Large intestine (tissue), 3 donors: ENCODE results near the gene HTT. TPM values are rescaled to one million over a fixed set of nuclear protein-coding genes. Genes with fewer than 3 reads are reported as not detected.

Experiments
- DNase-seq, 2 donors: peaks; one replicate each; pipeline versions ENCODE4 v3.0.0 to v3.0.0-alpha.2; 2013
- H3K27ac ChIP-seq: one replicate; pipeline ENCODE4 v1.5.1; 2013; ENCODE audit warnings: low read length
- H3K27me3 ChIP-seq: 2 replicates; pipeline ENCODE4 v1.6.1; 2013; ENCODE audit warnings: low read length; ENCODE audit not compliant: control insufficient read depth, insufficient read depth
- H3K36me3 ChIP-seq: 2 replicates; pipeline ENCODE4 v1.6.1; 2013; ENCODE audit warnings: low read length; ENCODE audit not compliant: control insufficient read depth, insufficient read depth
- H3K4me1 ChIP-seq: one replicate; pipeline ENCODE4 v1.6.1; 2013; ENCODE audit warnings: low read length; ENCODE audit not compliant: control insufficient read depth, insufficient read depth
- H3K4me3 ChIP-seq: one replicate; pipeline ENCODE4 v1.5.1; 2013; ENCODE audit warnings: low read length
- H3K9me3 ChIP-seq: one replicate; pipeline ENCODE4 v1.6.1; 2013; ENCODE audit warnings: mild to moderate bottlenecking, low read depth, low read length, moderate library complexity; ENCODE audit not compliant: control insufficient read depth
- WGBS: methylation state at CpG from one replicate; pipeline ENCODE4 v1.1.5; 2013; ENCODE audit warnings: low lambda C conversion rate; ENCODE audit not compliant: insufficient coverage; 5-methylcytosine and 5-hydroxymethylcytosine counted together
- polyA plus RNA-seq: library from polyadenylated mRNA; unstranded; fragments of 120-200 nt; gene quantifications from one replicate; pipeline ENCODE4 v1.2.1, GENCODE V29; 2013

HTT gene
- polyA plus RNA-seq, 1 donor = 29.8 TPM

DNA sequence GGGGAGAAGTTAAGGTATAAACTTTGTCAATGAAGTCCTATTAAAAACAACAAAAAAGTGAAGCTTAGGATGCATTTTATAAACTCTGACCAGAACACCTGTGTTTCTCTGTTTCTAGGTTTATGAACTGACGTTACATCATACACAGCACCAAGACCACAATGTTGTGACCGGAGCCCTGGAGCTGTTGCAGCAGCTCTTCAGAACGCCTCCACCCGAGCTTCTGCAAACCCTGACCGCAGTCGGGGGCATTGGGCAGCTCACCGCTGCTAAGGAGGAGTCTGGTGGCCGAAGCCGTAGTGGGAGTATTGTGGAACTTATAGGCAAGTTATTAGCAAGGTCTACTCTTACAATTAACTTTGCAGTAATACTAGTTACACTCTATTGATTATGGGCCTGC lies 46.6 kb downstream of the HTT start:
- Histone ChIP-seq H3K36me3 (peaks cover 43% of the 10 kb centered on the region), H3K4me1 (peaks cover 5% of the 10 kb centered on the region), H3K27me3 (no peaks in the 10 kb centered on the region), H3K9me3 (no peaks in the 10 kb centered on the region), H3K27ac (no peak overlapping the region), H3K4me3 (no peak overlapping the region)
- no peak for DNase-seq
- 100% methylated on average over 1 of the region's 9 CpGs for WGBS

DNA sequence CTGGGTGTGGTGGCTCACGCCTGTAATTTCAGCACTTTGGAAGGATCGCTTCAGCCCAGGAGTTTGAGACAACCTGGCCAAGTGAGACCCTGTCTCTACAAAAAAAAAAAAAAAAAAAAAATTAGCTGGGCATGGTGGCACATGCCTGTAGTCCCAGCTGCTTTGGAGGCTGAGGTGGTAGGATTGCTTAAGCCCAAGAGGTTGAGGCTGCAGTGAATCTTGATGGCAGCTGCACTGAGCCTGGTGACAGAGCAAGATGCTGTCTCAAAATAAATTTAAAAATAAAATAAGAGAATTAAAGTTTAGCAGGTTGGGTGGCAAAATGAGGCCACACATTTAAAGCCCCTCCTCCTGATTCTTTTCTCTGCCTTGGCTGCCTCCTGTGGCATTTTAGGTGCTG lies 47.1 kb downstream of the HTT start:
- no peak overlapping the region for H3K4me3 ChIP-seq
- no peak for DNase-seq
- peaks cover 41% of the 10 kb centered on the region for H3K36me3 ChIP-seq
- no peaks in the 10 kb centered on the region for H3K9me3 ChIP-seq
- peaks cover 5% of the 10 kb centered on the region for H3K4me1 ChIP-seq
- H3K27ac ChIP-seq = no peak overlapping the region
- no CpG with 5 or more reads among the region's 2 CpGs for WGBS
- H3K27me3 ChIP-seq = no peaks in the 10 kb centered on the region

DNA sequence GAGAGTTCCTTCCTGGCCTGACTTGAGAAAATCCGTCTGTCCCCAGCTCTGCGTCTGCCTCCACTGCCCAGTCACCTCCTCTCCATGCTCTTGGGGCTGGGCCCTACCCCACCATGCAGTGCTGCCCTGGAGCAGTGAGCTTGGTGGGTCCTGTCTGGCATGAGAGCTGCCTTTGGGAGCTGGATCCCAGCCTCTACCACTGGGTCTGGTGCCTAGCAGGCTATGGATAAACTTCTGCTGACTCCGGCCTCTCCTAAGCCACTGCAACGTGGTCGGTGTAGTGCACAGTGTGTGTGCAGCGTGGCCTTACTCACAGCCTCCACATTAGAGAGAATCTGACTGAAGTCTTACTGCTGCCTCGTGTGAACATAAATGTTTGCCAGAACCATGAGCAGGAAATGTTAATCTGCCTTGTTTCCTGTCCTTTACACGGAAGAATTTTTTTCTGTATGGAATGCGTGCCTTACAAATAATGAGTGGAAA lies 47.6 kb downstream of the HTT start:
- Histone ChIP-seq H3K4me3 (no peak overlapping the region), H3K4me1 (peaks cover 5% of the 10 kb centered on the region), H3K9me3 (no peaks in the 10 kb centered on the region), H3K27me3 (no peaks in the 10 kb centered on the region), H3K27ac (peak overlapping the region; percentile 20), H3K36me3 (peaks cover 43% of the 10 kb centered on the region)
- no peak for DNase-seq
- 94% methylated on average over 2 of the region's 9 CpGs for WGBS

DNA sequence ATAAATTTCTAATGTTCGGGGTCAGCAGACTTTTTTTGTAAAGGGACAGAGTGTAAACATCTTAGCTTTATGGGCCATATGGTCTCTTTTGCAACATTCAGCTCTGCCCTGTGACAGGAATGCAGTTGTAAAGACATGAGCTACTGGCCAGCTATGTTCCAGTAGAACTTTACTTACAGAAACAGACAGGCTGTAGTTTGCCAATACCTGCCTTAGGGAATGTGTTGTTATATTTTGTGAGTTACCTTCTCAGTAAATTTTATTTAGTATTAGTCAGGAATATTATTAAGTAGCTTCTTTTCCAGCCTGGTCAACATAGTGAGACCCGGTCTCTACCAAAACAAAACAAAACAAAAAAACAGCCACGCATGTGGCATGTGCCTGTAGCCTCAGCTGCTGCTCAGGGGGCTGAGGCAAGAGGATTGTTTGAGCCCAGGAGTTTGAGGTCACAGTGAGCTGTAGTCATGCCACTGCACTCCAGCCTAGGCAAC lies 48.7 kb downstream of the HTT start:
- Histone ChIP-seq H3K4me1 (peaks cover 5% of the 10 kb centered on the region), H3K9me3 (no peaks in the 10 kb centered on the region), H3K4me3 (no peak overlapping the region), H3K36me3 (peaks cover 47% of the 10 kb centered on the region), H3K27me3 (no peaks in the 10 kb centered on the region), H3K27ac (peak overlapping the region; percentile 12)
- 20% methylated on average over 1 of the region's 3 CpGs for WGBS
- DNase-seq = peak; percentile 12 to 30

DNA sequence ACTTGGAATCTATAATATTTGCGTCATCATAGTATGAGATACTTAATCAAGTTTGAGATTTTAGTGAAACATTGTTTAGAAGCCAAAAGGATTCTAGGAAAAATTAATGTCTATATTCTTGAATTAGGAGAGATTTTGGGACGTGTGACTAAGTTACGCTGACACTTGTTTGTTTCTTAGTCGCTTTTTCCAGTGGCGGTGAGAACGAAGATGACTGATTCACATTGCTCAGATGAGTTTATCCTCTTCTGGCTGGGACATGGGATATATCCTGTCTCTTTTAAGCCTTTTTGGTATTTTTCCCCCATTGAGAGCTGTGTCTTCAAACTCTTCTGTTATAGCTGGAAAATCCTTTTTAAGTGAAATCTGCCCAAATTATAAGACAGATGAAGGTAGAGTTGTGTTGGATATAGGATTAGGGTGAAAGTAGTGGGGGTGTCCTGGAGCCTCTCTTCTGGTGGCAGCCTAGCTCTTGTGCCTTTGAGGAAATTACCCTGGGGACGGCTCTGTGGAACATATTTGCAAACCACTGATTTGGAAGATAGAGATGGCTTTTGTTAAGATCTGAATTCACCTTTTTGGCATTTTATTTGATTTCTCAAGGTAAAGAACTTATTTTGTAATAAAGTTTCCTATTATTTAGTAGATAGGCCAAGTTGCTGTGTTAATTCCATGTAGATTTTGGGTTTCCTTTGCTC lies 49.7 kb downstream of the HTT start:
- no peak for DNase-seq
- peaks cover 5% of the 10 kb centered on the region for H3K4me1 ChIP-seq
- no peaks in the 10 kb centered on the region for H3K27me3 ChIP-seq
- peaks cover 51% of the 10 kb centered on the region for H3K36me3 ChIP-seq
- WGBS = 61% methylated on average over 2 of the region's 7 CpGs
- H3K27ac ChIP-seq = no peak overlapping the region
- H3K4me3 ChIP-seq = no peak overlapping the region
- H3K9me3 ChIP-seq = no peaks in the 10 kb centered on the region

DNA sequence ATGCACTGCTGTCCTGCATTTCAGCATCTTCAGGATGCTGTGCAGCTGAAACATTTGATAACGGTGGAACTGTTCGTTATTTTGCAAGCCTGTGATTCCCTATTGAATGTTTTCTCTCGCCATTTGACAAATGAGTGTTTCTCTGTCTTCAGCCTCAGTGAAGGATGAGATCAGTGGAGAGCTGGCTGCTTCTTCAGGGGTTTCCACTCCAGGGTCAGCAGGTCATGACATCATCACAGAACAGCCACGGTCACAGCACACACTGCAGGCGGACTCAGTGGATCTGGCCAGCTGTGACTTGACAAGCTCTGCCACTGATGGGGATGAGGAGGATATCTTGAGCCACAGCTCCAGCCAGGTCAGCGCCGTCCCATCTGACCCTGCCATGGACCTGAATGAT lies 52.6 kb downstream of the HTT start:
- Histone ChIP-seq H3K36me3 (peaks cover 57% of the 10 kb centered on the region), H3K27ac (no peak overlapping the region), H3K9me3 (no peaks in the 10 kb centered on the region), H3K4me3 (no peak overlapping the region), H3K4me1 (peaks cover 5% of the 10 kb centered on the region), H3K27me3 (no peaks in the 10 kb centered on the region)
- no peak for DNase-seq
- no CpG with 5 or more reads among the region's 7 CpGs for WGBS

DNA sequence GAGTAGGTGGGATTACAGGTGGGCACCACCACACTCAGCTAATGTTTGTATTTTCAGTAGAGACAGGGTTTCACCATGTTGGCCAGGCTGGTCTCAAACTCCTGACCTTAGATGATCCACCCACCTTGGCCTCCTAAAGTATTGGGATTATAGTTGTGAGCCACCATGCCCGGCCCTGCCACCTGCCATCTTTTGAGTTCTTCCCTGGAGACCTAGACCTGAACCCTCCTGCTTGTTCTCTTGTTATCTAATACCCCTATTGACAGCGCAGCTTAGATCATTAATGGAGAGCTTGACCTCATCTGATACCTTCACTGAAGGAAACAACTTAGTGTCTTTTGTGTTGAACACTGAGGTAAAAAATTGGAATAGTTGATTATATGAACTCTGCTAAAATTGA lies 53.6 kb downstream of the HTT start:
- Histone ChIP-seq H3K27me3 (no peaks in the 10 kb centered on the region), H3K4me3 (no peak overlapping the region), H3K27ac (no peak overlapping the region), H3K9me3 (no peaks in the 10 kb centered on the region), H3K4me1 (peaks cover 5% of the 10 kb centered on the region), H3K36me3 (peaks cover 64% of the 10 kb centered on the region)
- WGBS = no CpG with 5 or more reads among the region's 2 CpGs
- DNase-seq = no peak

DNA sequence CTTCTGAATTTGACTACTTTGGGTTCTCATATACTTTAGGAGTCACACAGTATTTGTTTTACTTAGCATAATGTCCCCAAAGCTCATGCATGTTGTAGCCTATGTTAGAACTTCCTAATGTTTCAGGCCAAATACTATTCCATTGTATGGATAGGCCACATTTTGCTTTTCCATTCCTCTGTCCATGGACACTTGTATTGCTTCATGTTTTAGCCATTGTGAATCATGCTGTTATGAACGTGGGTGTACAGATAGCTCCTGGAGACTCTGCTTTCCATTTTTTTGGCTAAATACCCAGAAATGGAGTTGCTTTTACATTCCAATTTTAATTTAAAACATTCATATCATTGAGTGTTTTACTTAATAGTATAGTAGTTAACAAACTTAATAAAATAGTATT lies 54.5 kb downstream of the HTT start:
- peaks cover 71% of the 10 kb centered on the region for H3K36me3 ChIP-seq
- no CpG with 5 or more reads among the region's 1 CpG for WGBS
- H3K4me3 ChIP-seq = no peak overlapping the region
- H3K9me3 ChIP-seq = no peaks in the 10 kb centered on the region
- DNase-seq = no peak
- H3K27ac ChIP-seq = no peak overlapping the region
- H3K27me3 ChIP-seq = no peaks in the 10 kb centered on the region
- H3K4me1 ChIP-seq = no peaks in the 10 kb centered on the region

DNA sequence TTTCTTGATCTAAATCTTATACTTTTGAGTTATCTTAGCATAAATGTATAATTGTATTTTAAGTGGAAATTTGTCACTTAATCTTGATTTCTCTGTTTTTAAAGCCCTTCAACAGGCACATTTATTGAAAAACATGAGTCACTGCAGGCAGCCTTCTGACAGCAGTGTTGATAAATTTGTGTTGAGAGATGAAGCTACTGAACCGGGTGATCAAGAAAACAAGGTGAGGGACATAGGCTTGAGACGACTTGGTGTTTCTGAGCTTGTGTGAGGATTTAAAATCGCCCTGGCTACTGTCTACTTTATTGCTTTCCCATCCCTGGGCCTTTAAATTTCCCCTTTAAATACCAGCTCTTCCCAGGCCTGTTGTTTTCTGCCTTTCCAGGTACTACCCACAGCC lies 55.7 kb downstream of the HTT start:
- WGBS = no CpG with 5 or more reads among the region's 3 CpGs

DNA sequence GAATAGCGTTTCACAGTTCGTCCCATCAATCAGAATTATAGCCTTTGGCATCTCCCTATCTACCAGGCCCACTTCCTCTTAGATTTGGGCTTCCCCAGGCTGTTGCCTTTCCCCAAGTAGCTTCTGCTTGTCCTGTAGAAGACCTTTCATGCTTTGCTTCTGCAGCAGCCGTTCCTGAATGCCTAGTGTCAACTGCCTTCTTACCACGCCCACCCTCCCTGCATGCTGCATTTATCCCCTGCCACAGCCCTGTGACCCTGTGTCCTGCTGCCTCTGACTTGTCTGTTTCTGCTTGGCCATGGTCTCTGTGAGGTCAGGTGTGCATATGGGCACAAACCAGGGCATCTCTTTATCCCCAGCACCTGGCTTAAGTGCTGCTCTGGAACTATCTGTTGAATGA lies 56.3 kb downstream of the HTT start:
- H3K36me3 ChIP-seq = peaks cover 79% of the 10 kb centered on the region
- no peak overlapping the region for H3K4me3 ChIP-seq
- DNase-seq = no peak
- H3K9me3 ChIP-seq = no peaks in the 10 kb centered on the region
- H3K27me3 ChIP-seq = no peaks in the 10 kb centered on the region
- 100% methylated on average over 2 of the region's 4 CpGs for WGBS
- no peak overlapping the region for H3K27ac ChIP-seq
- no peaks in the 10 kb centered on the region for H3K4me1 ChIP-seq

More for the DNA sequence above, 55.7 kb downstream of the HTT start:
- Histone ChIP-seq H3K9me3 (no peaks in the 10 kb centered on the region), H3K4me1 (no peaks in the 10 kb centered on the region), H3K27ac (no peak overlapping the region), H3K4me3 (no peak overlapping the region), H3K27me3 (no peaks in the 10 kb centered on the region), H3K36me3 (peaks cover 79% of the 10 kb centered on the region)
- DNase-seq = no peak

DNA sequence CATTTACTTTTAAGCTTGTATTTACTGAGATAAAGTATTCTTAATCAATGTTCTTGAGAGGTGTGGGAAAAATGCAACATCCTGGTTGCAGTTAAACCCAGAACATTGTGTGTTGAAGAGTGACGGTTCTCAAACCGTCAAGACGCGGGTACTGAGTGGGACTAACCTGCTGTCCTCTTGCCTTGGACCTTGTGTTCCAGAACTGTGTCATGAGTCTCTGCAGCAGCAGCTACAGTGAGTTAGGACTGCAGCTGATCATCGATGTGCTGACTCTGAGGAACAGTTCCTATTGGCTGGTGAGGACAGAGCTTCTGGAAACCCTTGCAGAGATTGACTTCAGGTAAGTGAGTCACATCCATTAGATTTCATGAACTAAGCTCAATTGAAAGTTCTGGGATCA lies 59.7 kb downstream of the HTT start:
- Histone ChIP-seq H3K36me3 (peaks cover 68% of the 10 kb centered on the region), H3K4me1 (no peaks in the 10 kb centered on the region), H3K27ac (no peak overlapping the region), H3K4me3 (no peak overlapping the region), H3K9me3 (no peaks in the 10 kb centered on the region), H3K27me3 (no peaks in the 10 kb centered on the region)
- DNase-seq = no peak
- WGBS = no CpG with 5 or more reads among the region's 5 CpGs
